Keratinocyte (primary cell): Measurements from ENCODE around the gene KCNJ12. TPM values are rescaled to one million over a fixed set of nuclear protein-coding genes. Genes with fewer than 3 reads are reported as not detected.
"Not testable (repeated sequence)": the region's sequence is repeated elsewhere in the genome, so short reads cannot be mapped to it uniquely, and the experiment has no call there.

Experiments
- DNase-seq: peaks from one replicate; pipeline ENCODE4 v3.0.0-alpha.2; 2011; ENCODE audit warnings: low read depth, missing footprints, low spot score
- FAIRE-seq: peaks from 2 replicates; lab custom pipeline; 2011; peaks lifted over from hg19 to GRCh38; lab: Jason Lieb, UNC
- H2AFZ ChIP-seq: 2 replicates; pipeline ENCODE4 v1.6.0; 2012; ENCODE audit warnings: low read length, control low read depth, inconsistent platforms; ENCODE audit not compliant: control insufficient read depth
- H3K27ac ChIP-seq: 2 replicates; pipeline ENCODE4 v1.5.1; 2011; ENCODE audit warnings: low read length; ENCODE audit not compliant: control insufficient read depth, insufficient read depth
- H3K27me3 ChIP-seq: 3 replicates; pipeline ENCODE4 v1.6.0; 2011; ENCODE audit warnings: low read length; ENCODE audit not compliant: control insufficient read depth, insufficient read depth; ENCODE audit errors: extremely low read depth
- H3K36me3 ChIP-seq, 2 experiments: 2 replicates in 1 of 2; 3 replicates in 1 of 2; pipeline ENCODE4 v1.5.1; 2011; ENCODE audit warnings: low read length in 2 of 2, mild to moderate bottlenecking in 1 of 2; ENCODE audit not compliant: control insufficient read depth in 2 of 2, insufficient read depth in 2 of 2; ENCODE audit errors: extremely low read depth in 1 of 2
- H3K4me1 ChIP-seq: 3 replicates; pipeline ENCODE4 v1.5.1; 2011; ENCODE audit warnings: low read length; ENCODE audit not compliant: control insufficient read depth, insufficient read depth; ENCODE audit errors: extremely low read depth
- H3K4me2 ChIP-seq: 3 replicates; pipeline ENCODE4 v1.6.0; 2011; ENCODE audit warnings: low read depth, low read length; ENCODE audit not compliant: control insufficient read depth, insufficient read depth; ENCODE audit errors: extremely low read depth
- H3K4me3 ChIP-seq, 3 experiments: fragments of 200-600 bp in 1 of 3; sonication (generic) in 1 of 3; 2 replicates in 2 of 3; 3 replicates in 1 of 3; pipeline ENCODE4 v1.5.1; 2011 to 2016; ENCODE audit warnings: low read length in 3 of 3, mild to moderate bottlenecking in 3 of 3, control low read depth in 2 of 3, inconsistent platforms in 1 of 3, low read depth in 1 of 3, mixed read lengths in 1 of 3, mixed run types in 1 of 3, moderate library complexity in 1 of 3; ENCODE audit not compliant: control insufficient read depth in 2 of 3, insufficient read depth in 2 of 3; ENCODE audit errors: extremely low read depth in 1 of 3
- H3K79me2 ChIP-seq: 2 replicates; pipeline ENCODE4 v1.6.0; 2012; ENCODE audit warnings: low read length; ENCODE audit not compliant: control insufficient read depth, insufficient read depth
- H3K9ac ChIP-seq: 3 replicates; pipeline ENCODE4 v1.6.0; 2011; ENCODE audit warnings: low read length; ENCODE audit not compliant: control insufficient read depth, insufficient read depth; ENCODE audit errors: extremely low read depth
- H3K9me1 ChIP-seq: 3 replicates; pipeline ENCODE4 v1.6.0; 2011; ENCODE audit warnings: low read length; ENCODE audit not compliant: control insufficient read depth, insufficient read depth; ENCODE audit errors: extremely low read depth
- H3K9me3 ChIP-seq: 2 replicates; pipeline ENCODE4 v1.5.1; 2012; ENCODE audit warnings: low read depth, low read length; ENCODE audit not compliant: control insufficient read depth
- H4K20me1 ChIP-seq: 3 replicates; pipeline ENCODE4 v1.6.0; 2011; ENCODE audit warnings: low read length; ENCODE audit not compliant: control insufficient read depth, insufficient read depth; ENCODE audit errors: extremely low read depth
- CTCF ChIP-seq, 3 experiments: IDR thresholded peaks in 1 of 3; conservative IDR thresholded peaks in 1 of 3; optimal IDR thresholded peaks in 1 of 3; 2 replicates in 2 of 3; 3 replicates in 1 of 3; pipeline versions ENCODE3 to v1.5.1; 2011; ENCODE audit warnings: low read length in 3 of 3, mild to moderate bottlenecking in 3 of 3, moderate library complexity in 2 of 3, control low read depth in 1 of 3, inconsistent platforms in 1 of 3; ENCODE audit not compliant: insufficient read depth in 2 of 3; ENCODE audit errors: extremely low read depth in 1 of 3
- EZH2 ChIP-seq: IDR thresholded peaks from one replicate; pipeline ENCODE4 v1.6.1; 2012; ENCODE audit warnings: inconsistent platforms, mild to moderate bottlenecking, low read length, moderate library complexity
- dilution Hi-C: fragments of 300-500 bp; cut with MboI; formaldehyde crosslinking; loops from one replicate; pipeline ENCODE4 v1.7.0; 2020; ENCODE audit warnings: low sequenced_read_pairs; ENCODE audit not compliant: extremely low pct_ligation_motif_present
- polyA plus RNA-seq, 5 experiments: library from polyadenylated mRNA; depleted of rRNA in 3 of 5; stranded (reverse) in 3 of 5; stranded (forward) in 1 of 5; unstranded in 1 of 5; fragments of >200 nt; gene quantifications; 1 replicate in 1 of 5; 2 replicates in 3 of 5; 3 replicates in 1 of 5; pipeline versions ENCODE4 v1.2.1 to v1.2.3, GENCODE V29; 2011 to 2012; ENCODE audit warnings: missing spikeins in 2 of 5, low read depth in 1 of 5, low replicate concordance in 1 of 5

KCNJ12 gene
- polyA plus RNA-seq, 1 donor (not counting 4 experiments of a cell fraction or from before 2014, with no cell fraction given) = 0.04 TPM

GRCh38 chr17:21399474-21400186 lies 23.5 kb downstream of the KCNJ12 start:
- Histone ChIP-seq H3K27ac (no peak overlapping the region), H3K4me2 (no peak overlapping the region), H3K36me3 (no peaks in the 10 kb centered on the region), H3K9ac (no peak overlapping the region), H3K79me2 (no peaks in the 10 kb centered on the region), H2AFZ (no peak overlapping the region), H3K9me3 (no peaks in the 10 kb centered on the region), H4K20me1 (no peaks in the 10 kb centered on the region), H3K4me3 (no peak overlapping the region), H3K4me1 (peaks cover 10% of the 10 kb centered on the region), H3K27me3 (peaks cover 8% of the 10 kb centered on the region), H3K9me1 (no peaks in the 10 kb centered on the region)
- FAIRE-seq (no peak), DNase-seq (no peak)
- dilution Hi-C loops = loop anchor here (25.0 kb wide), 1 partner anchor 288 kb away; the partner anchor contains the start of gene KCNJ18
- TF ChIP-seq CTCF (optimal IDR thresholded peaks at IDR 0.05 in 1 of 3, IDR thresholded peaks at IDR 0.05 in 1 of 3, conservative IDR thresholded peaks at IDR 0.05 in 1 of 3; ENCODE audit: extremely low read depth in 1 of 3, insufficient read depth in 2 of 3, low read length in 3 of 3) (no peak), EZH2 (no peak)

GRCh38 chr17:21400187-21400569 lies 24.0 kb downstream of the KCNJ12 start:
- not testable (repeated sequence) for H3K9me3 ChIP-seq, H3K4me3 ChIP-seq, H3K4me1 ChIP-seq, FAIRE-seq, H3K36me3 ChIP-seq, H2AFZ ChIP-seq, H3K9ac ChIP-seq, H3K79me2 ChIP-seq, H3K4me2 ChIP-seq, H3K27ac ChIP-seq, H3K27me3 ChIP-seq, H3K9me1 ChIP-seq, H4K20me1 ChIP-seq, DNase-seq
- dilution Hi-C loops = loop anchor here (25.0 kb wide), 1 partner anchor 287 kb away; the partner anchor contains the start of gene KCNJ18
